HG03558 (cell line): ENCODE results near the gene C1QTNF5.
"Not testable (repeated sequence)": the region's sequence is repeated elsewhere in the genome, so short reads cannot be mapped to it uniquely, and the experiment has no call there.

Experiments
- ATAC-seq: cut with Tn5 transposase; IDR thresholded peaks from one replicate; pipeline ENCODE4 v1.9.1; 2021; ENCODE audit warnings: moderate number of reproducible peaks; ENCODE audit not compliant: unreplicated experiment; ENCODE audit errors: extremely low read depth

C1QTNF5 gene

GRCh38 chr11:119340335-119341221 lies at the start of gene C1QTNF5:
Gene C1QTNF5, minus strand, starts transcription at chr11:119340883. Its CDS starts 486 bp downstream, at chr11:119340397.
- ATAC-seq = no peak

GRCh38 chr11:119389611-119390254 lies 49.0 kb upstream of the C1QTNF5 start:
- no peak for ATAC-seq

- ATAC-seq = no peak
Observed at GRCh38 chr11:119388103-119388502, 47.4 kb upstream of the C1QTNF5 start.

GRCh38 chr11:119384332-119384731 lies 43.6 kb upstream of the C1QTNF5 start:
- no peak for ATAC-seq

GRCh38 chr11:119382513-119382912 lies 41.8 kb upstream of the C1QTNF5 start:
- not testable (repeated sequence) for ATAC-seq

- no peak for ATAC-seq
Observed at GRCh38 chr11:119382101-119382500, 41.4 kb upstream of the C1QTNF5 start.

- ATAC-seq = peak; percentile 87
Observed at GRCh38 chr11:119381181-119381988, 40.7 kb upstream of the C1QTNF5 start, which contains the start of gene USP2. Gene USP2, minus strand, starts transcription at chr11:119381690. Its CDS starts 8,210 bp downstream, at chr11:119373480.

- ATAC-seq = no peak
Observed at GRCh38 chr11:119380827-119381180, 40.1 kb upstream of the C1QTNF5 start.

GRCh38 chr11:119380160-119380826 lies 39.6 kb upstream of the C1QTNF5 start:
- no peak for ATAC-seq

GRCh38 chr11:119378851-119379465 lies 38.3 kb upstream of the C1QTNF5 start:
- no peak for ATAC-seq

GRCh38 chr11:119377961-119378667 lies 37.4 kb upstream of the C1QTNF5 start:
- no peak for ATAC-seq

- no peak for ATAC-seq
Observed at GRCh38 chr11:119377112-119377901, 36.6 kb upstream of the C1QTNF5 start.

- no peak for ATAC-seq
Observed at GRCh38 chr11:119376197-119376847, 35.6 kb upstream of the C1QTNF5 start.

GRCh38 chr11:119375337-119376196 lies 34.9 kb upstream of the C1QTNF5 start:
- no peak for ATAC-seq

GRCh38 chr11:119374632-119375336 lies 34.1 kb upstream of the C1QTNF5 start:
- ATAC-seq = no peak

GRCh38 chr11:119373921-119374631 lies 33.4 kb upstream of the C1QTNF5 start:
- no peak for ATAC-seq
